HG03175 (cell line): ENCODE measurements around the gene NPFFR1.
A peak's percentile ranks its signal among the peaks of the same experiment; 100 is the strongest.

Experiments used
- ATAC-seq: cut with Tn5 transposase; IDR thresholded peaks from one replicate; pipeline ENCODE4 v1.9.1; 2021; ENCODE audit warnings: mild to moderate bottlenecking, moderate library complexity; ENCODE audit not compliant: unreplicated experiment

Gene NPFFR1

GRCh38 chr10:70317272-70317942 lies 33.6 kb upstream of the NPFFR1 start:
- peak; percentile 50 for ATAC-seq

GRCh38 chr10:70315815-70316214 lies 32.0 kb upstream of the NPFFR1 start:
- no peak for ATAC-seq

GRCh38 chr10:70315276-70315675 lies 31.5 kb upstream of the NPFFR1 start:
- no peak for ATAC-seq

DNA sequence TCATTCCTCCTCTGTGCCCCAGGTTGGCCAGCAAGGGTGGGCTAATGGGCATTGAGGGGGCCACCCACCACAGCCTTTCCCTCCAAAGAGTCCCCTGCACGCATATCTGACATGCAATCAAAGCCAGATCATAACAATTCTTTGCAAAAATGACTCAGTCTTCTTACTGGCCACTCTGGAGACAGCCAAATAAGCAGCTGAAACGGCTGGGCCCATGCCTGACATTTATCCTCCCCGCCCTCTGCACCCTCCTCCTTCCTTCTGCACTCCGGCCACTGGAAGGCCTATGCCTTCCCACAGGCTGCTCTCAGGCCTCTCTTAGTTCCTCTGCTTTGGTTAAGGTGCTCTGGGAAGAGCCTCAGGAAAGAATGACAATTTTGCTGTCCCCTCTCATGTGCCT lies 29.2 kb upstream of the NPFFR1 start:
- no peak for ATAC-seq

- no peak for ATAC-seq
Observed at GRCh38 chr10:70312249-70312648, 28.4 kb upstream of the NPFFR1 start.

- no peak for ATAC-seq
Observed at GRCh38 chr10:70311698-70312097, 27.9 kb upstream of the NPFFR1 start.

- ATAC-seq: no peak
Observed at GRCh38 chr10:70309661-70310060, 25.9 kb upstream of the NPFFR1 start.

- no peak for ATAC-seq
Observed at GRCh38 chr10:70308121-70309060, 24.6 kb upstream of the NPFFR1 start.

DNA sequence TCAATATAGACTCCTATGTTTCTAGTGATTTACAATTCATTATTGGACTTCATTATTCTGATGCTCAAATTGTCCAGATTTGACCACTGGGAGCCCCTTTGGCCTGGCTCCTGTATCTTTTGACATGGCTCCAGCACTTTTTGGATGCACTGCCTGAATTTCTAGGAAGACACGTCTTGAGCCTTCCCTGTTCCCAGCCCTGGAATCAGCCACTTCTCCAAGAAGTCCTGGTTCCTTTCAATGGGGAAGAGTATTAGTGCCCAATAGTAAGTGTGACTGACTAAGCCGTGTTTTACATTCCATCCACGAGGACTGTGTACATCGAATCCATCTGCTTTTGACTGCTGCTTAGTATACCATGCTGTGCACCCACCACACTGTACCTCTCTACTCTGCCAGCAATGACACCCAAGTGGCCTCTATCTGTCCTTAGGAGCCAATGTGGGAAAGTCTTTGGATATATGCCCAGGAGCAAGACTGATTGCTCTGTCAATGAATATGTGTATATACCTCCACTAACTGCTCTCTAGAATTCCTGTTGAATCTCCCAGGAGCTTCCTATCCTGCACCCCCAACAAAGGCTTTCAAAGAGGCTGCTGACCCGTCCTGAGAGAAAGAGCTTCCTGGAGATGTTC lies 23.2 kb upstream of the NPFFR1 start:
- no peak for ATAC-seq

GRCh38 chr10:70306181-70306705 lies 22.4 kb upstream of the NPFFR1 start:
- ATAC-seq: no peak

GRCh38 chr10:70303730-70304129 lies 19.9 kb upstream of the NPFFR1 start:
- ATAC-seq: no peak

- ATAC-seq: no peak
Observed at GRCh38 chr10:70302292-70302691, 18.5 kb upstream of the NPFFR1 start.

DNA sequence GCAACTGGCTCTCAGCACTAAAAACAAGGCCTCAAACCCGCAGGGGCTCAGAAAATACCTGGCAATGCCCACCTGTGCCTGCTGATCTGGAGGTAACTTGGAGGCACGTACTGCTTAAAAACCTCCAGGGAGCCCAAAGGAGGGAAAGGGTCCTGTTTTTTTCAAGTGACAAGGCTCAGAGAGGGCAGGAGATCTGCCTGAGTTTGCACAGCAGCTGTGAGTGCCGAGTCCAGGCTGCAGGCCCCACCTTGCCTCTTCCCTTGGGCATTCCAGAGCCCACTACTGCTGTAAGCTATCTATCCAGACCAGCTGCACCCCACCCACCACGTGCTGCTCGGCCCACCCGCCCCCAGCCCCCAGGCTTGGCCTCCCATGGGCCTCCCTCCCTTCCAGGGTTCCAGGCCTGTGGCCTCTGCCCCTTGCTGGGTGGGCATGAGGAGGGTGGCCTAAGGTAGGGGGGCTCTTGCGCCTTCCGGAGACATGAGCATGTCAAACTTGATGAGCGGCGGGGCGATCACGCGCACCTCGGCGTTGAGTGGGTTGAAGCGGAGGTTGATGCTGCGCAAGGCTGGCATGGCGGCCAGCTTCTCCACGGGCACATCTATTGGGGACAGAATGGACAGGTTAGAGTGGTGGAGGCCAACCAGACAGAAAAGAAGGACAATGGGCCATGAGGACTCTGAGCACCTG lies 17.2 kb upstream of the NPFFR1 start:
- ATAC-seq: no peak

GRCh38 chr10:70300461-70300860 lies 16.7 kb upstream of the NPFFR1 start:
- no peak for ATAC-seq

GRCh38 chr10:70299876-70300275 lies 16.1 kb upstream of the NPFFR1 start:
- no peak for ATAC-seq

DNA sequence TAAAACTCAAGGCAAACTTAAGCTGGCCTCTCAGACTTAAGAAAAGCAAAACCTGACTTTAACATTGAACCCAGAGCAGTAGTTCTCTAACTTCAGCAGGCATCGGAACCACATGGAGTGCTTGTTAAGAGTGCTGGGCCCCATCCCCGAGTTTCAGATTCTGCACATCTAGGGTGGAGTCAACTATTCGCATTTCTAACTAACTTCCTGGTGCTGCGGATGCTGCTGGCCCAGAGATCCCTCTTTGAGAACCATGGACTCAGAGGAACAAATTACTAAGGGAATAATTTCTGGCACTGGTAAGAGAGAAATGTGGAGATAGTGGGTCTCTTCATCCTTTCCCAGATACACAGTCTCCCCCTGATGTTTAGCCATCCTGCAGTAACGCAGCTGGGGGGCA lies 14.6 kb upstream of the NPFFR1 start:
- no peak for ATAC-seq

DNA sequence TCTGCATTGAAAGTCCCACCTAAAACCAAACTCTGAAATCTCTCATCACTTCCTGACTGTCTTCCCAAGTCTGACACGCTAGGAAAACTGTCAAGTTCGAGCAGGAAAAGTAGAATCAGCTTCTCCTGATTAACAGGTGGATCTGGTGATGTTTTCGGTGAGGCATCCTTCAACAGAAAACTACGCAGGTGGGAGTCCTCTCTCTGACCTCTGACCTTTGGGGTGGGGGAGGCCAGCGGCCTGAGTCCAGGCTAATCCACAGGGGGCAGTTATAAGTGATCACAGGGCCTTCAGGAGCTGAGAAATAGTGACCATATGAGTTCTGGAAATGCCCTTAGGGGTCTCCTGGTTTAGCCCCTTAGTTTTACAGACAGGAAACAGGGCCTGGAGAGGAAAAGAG lies 13.4 kb upstream of the NPFFR1 start:
- no peak for ATAC-seq

- no peak for ATAC-seq
Observed at GRCh38 chr10:70296406-70296899, 12.6 kb upstream of the NPFFR1 start.

DNA sequence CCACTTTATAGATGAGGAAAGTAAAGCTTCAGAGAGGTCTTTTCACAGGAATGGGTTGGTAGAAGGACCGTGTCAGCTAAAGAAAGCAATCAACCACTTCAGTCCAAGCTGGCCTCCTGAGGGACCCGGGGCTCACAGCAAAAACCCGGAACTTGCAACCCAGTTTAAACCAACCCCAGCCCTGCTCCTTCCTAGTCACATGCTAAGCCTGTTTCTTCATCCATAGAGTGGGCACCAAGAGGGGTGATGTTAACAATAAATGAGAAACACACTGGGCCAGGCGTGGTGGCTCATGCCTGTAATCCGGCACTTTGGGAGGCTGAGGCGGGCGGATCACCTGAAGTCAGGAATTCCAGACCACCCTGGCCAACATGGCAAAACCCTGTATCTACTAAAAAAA lies 12.1 kb upstream of the NPFFR1 start:
- ATAC-seq: no peak

GRCh38 chr10:70295321-70295720 lies 11.5 kb upstream of the NPFFR1 start:
- ATAC-seq: no peak
